Thymus (tissue), 14 donors: ENCODE measurements around the gene SMARCAL1. TPM values are rescaled to one million over a fixed set of nuclear protein-coding genes. Genes with fewer than 3 reads are reported as not detected.
A peak's percentile ranks its signal among the peaks of the same experiment; 100 is the strongest.

Experiments
- DNase-seq, 9 donors: peaks; one replicate each; pipeline ENCODE4 v3.0.0-alpha.2; 2013; ENCODE audit warnings: low spot score in 9 of 9, low read depth in 6 of 9, missing footprints in 1 of 9
- H3K27ac ChIP-seq, 2 donors: one replicate each; pipeline ENCODE4 v1.5.1; 2013; ENCODE audit warnings: control low read depth in 1 of 2, low read depth in 1 of 2, low read length in 1 of 2, mild to moderate bottlenecking in 1 of 2, moderate library complexity in 1 of 2
- H3K27me3 ChIP-seq, 2 donors: one replicate each; pipeline ENCODE4 v1.5.1; 2013; ENCODE audit warnings: low read length in 1 of 2; ENCODE audit not compliant: control insufficient read depth in 2 of 2, insufficient read depth in 1 of 2
- H3K36me3 ChIP-seq, 2 donors: one replicate each; pipeline ENCODE4 v1.5.1; 2013; ENCODE audit warnings: low read length in 1 of 2, mild to moderate bottlenecking in 1 of 2, moderate library complexity in 1 of 2; ENCODE audit not compliant: control insufficient read depth in 2 of 2, insufficient read depth in 2 of 2
- H3K4me1 ChIP-seq, 2 donors: one replicate each; pipeline ENCODE4 v1.5.1; 2013; ENCODE audit warnings: low read length in 2 of 2; ENCODE audit not compliant: control insufficient read depth in 2 of 2, insufficient read depth in 2 of 2
- H3K4me3 ChIP-seq, 2 donors: one replicate each; pipeline ENCODE4 v1.5.1; 2013; ENCODE audit warnings: low read length in 2 of 2, control low read depth in 1 of 2, mild to moderate bottlenecking in 1 of 2
- H3K9me3 ChIP-seq, 2 donors: one replicate each; pipeline ENCODE4 v1.5.1; 2013; ENCODE audit warnings: low read length in 1 of 2, mild to moderate bottlenecking in 1 of 2; ENCODE audit not compliant: control insufficient read depth in 2 of 2, insufficient read depth in 1 of 2
- WGBS: extraction: QIAGEN DNeasy Blood & Tissue Kit; methylation state at CpG from one replicate; pipeline ENCODE4 v1.1.7; 2013; 5-methylcytosine and 5-hydroxymethylcytosine counted together
- long read RNA-seq, 10 donors: transcript quantifications; one replicate each; lab custom pipeline, GENCODE V29; 2026
- polyA plus RNA-seq: library from polyadenylated mRNA; stranded (reverse); fragments of 200-250 nt; gene quantifications from one replicate; pipeline ENCODE4 v1.2.3, GENCODE V29; 2013
- total RNA-seq: library from RNA; stranded (reverse); fragments of 120-200 nt; gene quantifications from one replicate; pipeline ENCODE4 v1.2.4, GENCODE V29; 2013
- donor health status: healthy.

Gene SMARCAL1
- 8.5 TPM for total RNA-seq
- polyA plus RNA-seq, result 13.8 TPM
- long read RNA-seq, donor 1, partial matches to known transcripts, result 0 of 2 reads
- long read RNA-seq, donor 1, other reads (novel, unspliced or antisense), result 0 of 2 reads
- long read RNA-seq, donor 2, partial matches to known transcripts, result 26 of 30 reads
- long read RNA-seq, donor 2, other reads (novel, unspliced or antisense), result 0 of 30 reads
- long read RNA-seq, donor 3, transcript SMARCAL1-201 (18 exons, 3,271 nt), result major isoform, 6 of 16 reads
- long read RNA-seq, donor 3, partial matches to known transcripts, result 9 of 16 reads
- long read RNA-seq, donor 3, other reads (novel, unspliced or antisense), result 0 of 16 reads
- long read RNA-seq, donor 4, partial matches to known transcripts, result 0 of 6 reads
- long read RNA-seq, donor 4, other reads (novel, unspliced or antisense), result 0 of 6 reads
- long read RNA-seq, donor 5, partial matches to known transcripts, result 7 of 14 reads
- long read RNA-seq, donor 5, other reads (novel, unspliced or antisense), result 0 of 14 reads
- long read RNA-seq, donor 6, partial matches to known transcripts, result 22 of 26 reads
- long read RNA-seq, donor 6, other reads (novel, unspliced or antisense), result 0 of 26 reads
- long read RNA-seq, donor 7, partial matches to known transcripts, result 0 of 1 reads
- long read RNA-seq, donor 7, other reads (novel, unspliced or antisense), result 0 of 1 reads
- long read RNA-seq, donor 8, partial matches to known transcripts, result 0 of 1 reads
- long read RNA-seq, donor 8, other reads (novel, unspliced or antisense), result 0 of 1 reads
- long read RNA-seq, donor 9, result 0 reads
- long read RNA-seq, donor 10, partial matches to known transcripts, result 5 of 5 reads
- long read RNA-seq, donor 10, other reads (novel, unspliced or antisense), result 0 of 5 reads

DNA sequence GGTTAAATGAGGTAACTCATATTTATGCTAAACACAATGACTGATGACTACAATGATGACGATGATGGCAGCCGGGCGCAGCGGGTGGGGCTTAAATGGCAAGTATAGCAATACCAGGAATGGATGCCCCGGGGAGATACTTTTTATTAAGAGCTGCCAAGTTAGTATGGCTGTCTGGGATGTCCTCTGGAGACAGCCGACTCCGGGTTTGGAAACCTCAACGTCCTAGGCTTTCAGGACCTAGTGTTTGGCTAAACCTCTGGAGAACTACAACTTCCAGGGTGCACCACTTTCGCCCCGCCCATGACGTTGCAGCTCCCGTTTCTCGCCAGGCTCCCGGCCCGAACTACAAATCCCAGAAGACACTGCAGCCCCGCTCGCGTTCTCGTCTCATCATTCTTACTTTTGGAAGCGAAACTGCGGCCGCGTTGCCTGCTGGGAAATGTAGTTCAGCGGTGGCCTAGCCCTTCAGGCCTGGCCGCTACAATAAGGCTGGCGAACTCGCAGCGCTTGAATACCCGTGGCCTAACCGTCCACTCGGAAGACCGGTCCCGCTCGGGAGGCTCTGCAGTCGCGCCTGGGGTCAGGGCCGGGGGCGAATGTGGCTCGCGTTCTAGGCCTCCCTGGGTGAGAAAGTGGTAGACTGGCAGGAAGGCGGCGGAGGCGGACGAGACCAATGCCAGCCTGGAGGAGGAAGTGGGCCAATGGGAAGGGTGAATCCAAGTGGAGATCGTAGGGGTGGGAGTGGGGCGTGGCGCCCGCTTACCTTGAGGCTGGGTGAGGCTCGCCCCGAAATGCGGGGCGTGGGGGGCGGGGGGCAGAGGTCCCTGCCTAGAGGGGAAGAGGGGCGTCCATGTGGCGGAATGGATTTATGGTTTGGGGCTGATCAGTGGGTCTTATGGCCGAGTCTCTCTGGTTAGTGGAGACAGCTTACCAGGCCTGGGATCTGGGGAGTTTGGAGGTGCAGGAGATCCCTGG lies at the start of gene SMARCAL1:
Gene SMARCAL1, plus strand, starts transcription at position 463 of the 978 bp plus-strand sequence. CDS start 2,221 bp downstream, outside the sequence.
- Histone ChIP-seq H3K27me3 (no peaks in the 10 kb centered on the region), H3K27ac (peak within 1 kb of the TSS; percentile 85 to 87), H3K36me3 (peaks cover 3 to 26% of the 10 kb centered on the region in 2 donors), H3K9me3 (peaks cover 0 to 2% of the 10 kb centered on the region in 2 donors), H3K4me3 (peak within 1 kb of the TSS; percentile 78 to 90), H3K4me1 (peaks cover 3 to 31% of the 10 kb centered on the region in 2 donors)
- DNase-seq, result peak; percentile 97 to 100 (median 98)
- WGBS, result 7% methylated on average over 56 of the region's 56 CpGs

DNA sequence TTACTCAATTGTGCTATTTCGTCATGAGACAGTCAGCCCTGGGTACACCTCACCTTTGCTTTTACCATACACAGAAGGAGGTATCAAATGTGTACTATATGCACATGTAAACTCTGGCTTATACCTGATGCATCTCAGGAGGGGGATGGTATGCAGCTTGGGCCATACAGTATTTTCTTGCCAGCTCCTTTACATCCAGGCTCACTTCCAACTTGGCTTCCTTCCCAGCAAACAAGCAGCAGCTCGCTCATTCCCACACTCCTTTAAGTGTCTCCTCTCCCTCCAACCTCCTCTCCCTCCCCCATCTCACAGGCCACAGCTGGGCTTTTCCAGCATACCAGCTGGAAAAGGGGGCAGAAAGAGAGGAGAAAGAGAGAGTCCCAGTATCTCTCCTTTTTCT lies 49.6 kb upstream of the SMARCAL1 start:
- DNase-seq, result no peak
- WGBS, result 93% methylated on average over 2 of the region's 2 CpGs

DNA sequence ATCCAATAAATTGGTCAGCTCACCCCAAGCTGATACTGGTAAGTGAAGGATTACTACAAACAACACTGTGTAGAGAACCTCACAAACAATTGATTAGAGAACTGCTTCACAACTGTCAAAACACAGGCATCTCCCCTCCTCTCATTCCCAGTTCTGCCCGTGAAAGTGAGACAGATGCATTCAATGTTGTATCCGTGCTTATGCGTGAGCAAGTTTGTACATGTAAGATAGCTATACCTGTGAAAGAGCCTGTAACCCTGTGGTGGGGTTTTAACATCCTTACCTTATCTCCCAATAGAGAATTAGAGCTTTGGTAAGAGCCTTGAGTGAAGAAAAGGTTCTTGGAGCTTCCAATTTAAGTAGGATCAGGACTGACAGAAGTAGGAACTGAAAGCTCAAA lies 49.1 kb upstream of the SMARCAL1 start:
- Histone ChIP-seq H3K27ac (no peak overlapping the region), H3K4me3 (no peak overlapping the region), H3K4me1 (no peaks in the 10 kb centered on the region), H3K36me3 (no peaks in the 10 kb centered on the region), H3K27me3 (peaks cover 2 to 8% of the 10 kb centered on the region in 2 donors), H3K9me3 (no peaks in the 10 kb centered on the region)
- WGBS, result 88% methylated on average over 3 of the region's 3 CpGs
- DNase-seq, result no peak

More for the DNA sequence above, 49.6 kb upstream of the SMARCAL1 start:
- Histone ChIP-seq H3K36me3 (no peaks in the 10 kb centered on the region), H3K4me1 (no peaks in the 10 kb centered on the region), H3K27ac (no peak overlapping the region), H3K27me3 (peaks cover 0 to 4% of the 10 kb centered on the region in 2 donors), H3K9me3 (no peaks in the 10 kb centered on the region), H3K4me3 (no peak overlapping the region)

DNA sequence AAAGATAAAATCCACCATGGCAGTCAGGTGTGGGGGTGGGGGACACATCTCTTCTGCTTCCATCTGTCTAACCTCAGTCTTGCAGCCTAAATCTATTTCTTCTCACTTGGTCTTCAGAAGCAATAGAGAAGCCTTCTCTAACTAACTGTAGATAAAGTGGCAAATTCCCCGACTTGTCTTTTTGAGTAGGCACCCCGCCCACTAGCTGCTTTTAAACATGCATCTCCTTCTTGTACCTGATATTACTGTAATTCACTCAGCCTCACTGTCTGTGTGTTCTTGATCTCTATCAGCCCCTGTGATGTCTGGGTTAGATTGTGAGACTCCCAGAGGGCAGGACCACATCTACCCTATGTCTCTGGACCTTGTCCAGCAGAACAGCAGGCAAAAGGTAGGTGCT lies 46.8 kb upstream of the SMARCAL1 start:
- H3K36me3 ChIP-seq, result no peaks in the 10 kb centered on the region
- DNase-seq, result no peak
- H3K27me3 ChIP-seq, result peaks cover 14 to 30% of the 10 kb centered on the region in 2 donors
- WGBS, result 95% methylated on average over 2 of the region's 2 CpGs
- no peak overlapping the region for H3K4me3 ChIP-seq
- no peak overlapping the region for H3K27ac ChIP-seq
- H3K4me1 ChIP-seq, result no peaks in the 10 kb centered on the region
- H3K9me3 ChIP-seq, result no peaks in the 10 kb centered on the region

DNA sequence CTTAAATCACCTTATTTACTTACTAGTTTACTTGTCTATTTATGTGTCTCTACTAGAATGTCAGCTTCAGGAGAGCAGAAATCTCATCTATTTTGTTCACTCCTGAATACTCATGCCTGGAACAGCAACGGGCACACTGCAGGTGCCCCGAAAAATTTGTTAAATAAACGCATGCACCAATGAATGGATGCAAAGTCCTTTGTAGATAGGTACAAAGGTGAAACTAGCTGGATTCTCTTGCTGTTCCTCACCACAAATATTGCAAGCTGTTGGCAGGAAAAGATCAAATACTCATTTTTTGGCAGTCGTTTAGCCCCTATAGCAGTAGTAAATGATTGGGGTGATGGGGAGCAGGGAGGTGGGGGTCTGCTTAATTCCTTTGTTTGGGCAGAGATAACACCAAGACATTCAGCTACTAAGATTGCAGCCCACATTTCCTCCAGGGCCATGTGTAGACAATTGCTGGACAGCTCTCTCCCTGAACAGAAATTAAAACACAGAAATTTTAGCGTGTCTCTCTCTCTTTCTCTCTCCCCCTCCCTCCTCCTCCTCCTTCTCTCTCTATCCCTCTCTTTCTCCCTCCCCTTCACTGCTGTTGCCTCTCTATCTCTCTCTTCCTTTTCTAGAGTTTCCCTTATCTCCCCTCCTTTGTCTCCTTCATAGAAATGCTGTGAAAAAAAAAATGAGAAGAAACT lies 45.4 kb upstream of the SMARCAL1 start:
- Histone ChIP-seq H3K27me3 (peaks cover 28 to 45% of the 10 kb centered on the region in 2 donors), H3K36me3 (no peaks in the 10 kb centered on the region), H3K9me3 (no peaks in the 10 kb centered on the region), H3K4me1 (peaks cover 3 to 5% of the 10 kb centered on the region in 2 donors), H3K27ac (no peak overlapping the region), H3K4me3 (no peak overlapping the region)
- no peak for DNase-seq
- WGBS, result 65% methylated on average over 5 of the region's 5 CpGs

DNA sequence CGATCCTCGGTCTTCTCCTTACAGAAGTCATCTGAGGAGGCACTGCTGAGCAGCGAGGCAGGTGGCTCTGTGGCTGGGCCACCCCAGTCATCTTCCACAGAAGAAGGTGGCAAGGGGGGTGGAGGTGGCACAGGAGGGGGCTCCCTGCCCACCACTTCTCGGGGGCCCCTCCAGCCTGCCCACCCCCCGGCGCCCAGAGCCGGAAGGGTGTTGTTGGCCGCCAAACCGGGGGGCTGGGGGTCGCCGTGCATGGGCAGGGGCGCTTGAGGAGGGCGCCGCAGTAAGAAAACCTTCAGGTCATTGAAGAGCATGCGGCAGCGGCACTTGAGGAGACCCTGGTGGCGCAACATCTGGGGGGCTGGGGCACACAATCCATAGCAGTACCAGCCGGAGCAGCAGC lies 42.5 kb upstream of the SMARCAL1 start:
- no peaks in the 10 kb centered on the region for H3K36me3 ChIP-seq
- no peak for DNase-seq
- H3K9me3 ChIP-seq, result no peaks in the 10 kb centered on the region
- peaks cover 5 to 6% of the 10 kb centered on the region in 2 donors for H3K4me1 ChIP-seq
- H3K4me3 ChIP-seq, result no peak overlapping the region
- H3K27ac ChIP-seq, result no peak overlapping the region
- H3K27me3 ChIP-seq, result peaks cover 37 to 61% of the 10 kb centered on the region in 2 donors
- WGBS, result 83% methylated on average over 18 of the region's 18 CpGs

DNA sequence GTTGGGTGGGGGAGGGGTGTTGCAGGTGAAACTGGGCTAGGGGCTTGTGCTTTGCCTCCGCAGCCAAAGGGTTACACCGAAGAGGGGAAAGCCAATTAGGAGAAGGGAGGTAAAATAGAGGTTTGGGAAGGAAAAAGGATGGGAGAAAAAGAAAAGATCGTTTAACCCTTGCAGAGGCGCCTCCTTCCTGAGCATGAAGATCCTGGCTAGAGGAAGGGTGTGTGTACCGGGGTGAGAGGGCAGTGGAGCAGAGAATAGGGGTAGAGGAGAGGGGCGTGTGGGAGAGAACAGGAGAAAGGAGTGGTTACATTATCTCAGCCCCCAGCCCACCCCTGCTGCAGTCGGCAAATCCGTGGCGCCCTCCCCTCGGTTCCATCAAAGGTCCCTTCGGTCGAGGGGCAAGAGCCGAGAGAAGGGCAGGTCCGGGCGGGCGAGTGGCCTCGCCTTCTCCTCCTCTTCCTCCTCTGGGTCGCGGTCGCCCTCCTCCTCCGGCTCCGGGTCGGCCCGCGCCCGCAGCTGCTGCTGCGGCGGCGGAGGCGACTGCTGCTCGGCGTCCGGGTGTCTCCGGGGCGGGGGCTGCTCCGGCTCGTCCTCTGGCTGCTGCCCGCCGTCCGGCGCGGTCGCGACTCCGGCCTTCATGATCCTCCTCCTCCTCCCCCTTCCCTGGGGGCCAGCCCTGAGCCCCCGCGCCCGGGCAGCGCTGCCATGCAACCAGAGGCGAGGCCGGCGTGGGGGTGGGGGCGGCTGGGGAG lies 41.1 kb upstream of the SMARCAL1 start:
- peaks cover 5 to 6% of the 10 kb centered on the region in 2 donors for H3K4me1 ChIP-seq

More for the DNA sequence above, 41.1 kb upstream of the SMARCAL1 start:
- DNase-seq, result no peak
- peaks cover 37 to 61% of the 10 kb centered on the region in 2 donors for H3K27me3 ChIP-seq
- H3K36me3 ChIP-seq, result no peaks in the 10 kb centered on the region
- WGBS, result 2% methylated on average over 53 of the region's 53 CpGs
- H3K27ac ChIP-seq, result no peak overlapping the region
- H3K9me3 ChIP-seq, result no peaks in the 10 kb centered on the region
- H3K4me3 ChIP-seq, result no peak overlapping the region
